PC-3 (cell line): ENCODE results near the gene PTPN20. TPM values are rescaled to one million over a fixed set of nuclear protein-coding genes. Genes with fewer than 3 reads are reported as not detected.

ENCODE experiments used
- ATAC-seq: fragments of 200-7000 bp; cut with Tn5 transposase; 2 replicates; pipeline ENCODE4 v1.9.1; 2020; ENCODE audit warnings: mild to moderate bottlenecking, moderate library complexity
- BruUV-seq: library from RNA; stranded (reverse); fragments of 400-500 nt; replicated peaks from 2 replicates; lab custom pipeline; 2021; lab: Mats Ljungman, UMichigan
- CTCF ChIA-PET: fragments of 300-600 bp; sonication (Branson Sonifier 250); formaldehyde crosslinking; loops from one replicate; lab custom pipeline; 2022; ENCODE audit warnings: antibody characterized with exemption; lab: Charles Lee
- POLR2A ChIA-PET: fragments of 300-600 bp; sonication (Branson Sonifier 250); formaldehyde crosslinking; loops from one replicate; lab custom pipeline; 2022; ENCODE audit warnings: antibody characterized with exemption; ENCODE audit not compliant: unreplicated experiment; lab: Charles Lee
- DNase-seq: peaks from one replicate; pipeline ENCODE4 v3.0.0-alpha.2; 2015
- H2AFZ ChIP-seq: fragments of 300-600 bp; sonication (generic); 2 replicates; pipeline ENCODE4 v1.6.0; 2016; ENCODE audit warnings: antibody characterized with exemption, low read length
- H3F3A ChIP-seq: fragments of 300-600 bp; sonication (generic); one replicate; pipeline ENCODE4 v1.6.0; 2017; ENCODE audit warnings: antibody characterized with exemption, low read length, control low read depth, mild to moderate bottlenecking; ENCODE audit not compliant: unreplicated experiment
- H3K27ac ChIP-seq: fragments of 300-600 bp; sonication (generic); 2 replicates; pipeline ENCODE4 v1.5.1; 2016; ENCODE audit warnings: mild to moderate bottlenecking, low read length
- H3K27me3 ChIP-seq: fragments of 300-600 bp; sonication (generic); 2 replicates; pipeline ENCODE4 v1.6.1; 2016; ENCODE audit warnings: low read length, mixed read lengths
- H3K36me3 ChIP-seq: fragments of 300-600 bp; sonication (generic); 2 replicates; pipeline ENCODE4 v1.6.1; 2016; ENCODE audit warnings: low read depth, mixed run types, low read length, mixed read lengths
- H3K4me1 ChIP-seq: fragments of 300-600 bp; sonication (generic); 2 replicates; pipeline ENCODE4 v1.5.1; 2016; ENCODE audit warnings: low read length; ENCODE audit not compliant: insufficient read depth
- H3K4me2 ChIP-seq: fragments of 300-600 bp; sonication (generic); 2 replicates; pipeline ENCODE4 v1.6.0; 2016; ENCODE audit warnings: low read length
- H3K4me3 ChIP-seq: fragments of 300-600 bp; sonication (generic); 2 replicates; pipeline ENCODE4 v1.5.1; 2016; ENCODE audit warnings: mild to moderate bottlenecking, low read length, mixed read lengths
- H3K79me2 ChIP-seq: fragments of 300-600 bp; sonication (generic); 2 replicates; pipeline ENCODE4 v1.6.1; 2017; ENCODE audit warnings: low read length, mixed read lengths
- H3K9ac ChIP-seq: fragments of 300-600 bp; sonication (generic); 2 replicates; pipeline ENCODE4 v1.6.0; 2016; ENCODE audit warnings: mild to moderate bottlenecking, low read length
- H3K9me2 ChIP-seq: fragments of 300-600 bp; sonication (generic); replicated peaks from 2 replicates; pipeline ENCODE4 v1.6.1; 2016; ENCODE audit warnings: mixed run types, low read length, mixed read lengths
- H3K9me3 ChIP-seq: fragments of 300-600 bp; sonication (generic); 2 replicates; pipeline ENCODE4 v1.6.1; 2016; ENCODE audit warnings: low read length, mixed read lengths
- H4K20me1 ChIP-seq: fragments of 300-600 bp; sonication (generic); 2 replicates; pipeline ENCODE4 v1.6.1; 2016; ENCODE audit warnings: low read length, mixed read lengths
- CTCF ChIP-seq: fragments of 300-600 bp; sonication (generic); conservative IDR thresholded peaks from 2 replicates; pipeline ENCODE4 v1.5.1; 2017; ENCODE audit warnings: antibody characterized with exemption, low read depth, mild to moderate bottlenecking, low read length
- EZH2 ChIP-seq: fragments of 300-600 bp; sonication (generic); IDR thresholded peaks from one replicate; pipeline ENCODE4 v1.6.1; 2017; ENCODE audit warnings: antibody characterized with exemption, mild to moderate bottlenecking, low read length; ENCODE audit not compliant: unreplicated experiment
- EZH2phosphoT487 ChIP-seq: fragments of 300-600 bp; sonication (generic); IDR thresholded peaks from 2 replicates; pipeline ENCODE4 v1.6.1; 2018; ENCODE audit warnings: mild to moderate bottlenecking, antibody characterized with exemption, low read length, borderline replicate concordance
- intact Hi-C: fragments of 100-400 bp; cut with micrococcal nuclease; formaldehyde crosslinking; loops from 2 replicates; pipeline ENCODE4 v1.9.0; 2023
- total RNA-seq: library from RNA; depleted of rRNA; stranded (reverse); fragments of >200 nt; gene quantifications from 2 replicates; pipeline ENCODE4 v1.2.3, GENCODE V29; 2014

The PTPN20 gene
- total RNA-seq, 1 experiment from 2014 or later, result 3.6 TPM

DNA sequence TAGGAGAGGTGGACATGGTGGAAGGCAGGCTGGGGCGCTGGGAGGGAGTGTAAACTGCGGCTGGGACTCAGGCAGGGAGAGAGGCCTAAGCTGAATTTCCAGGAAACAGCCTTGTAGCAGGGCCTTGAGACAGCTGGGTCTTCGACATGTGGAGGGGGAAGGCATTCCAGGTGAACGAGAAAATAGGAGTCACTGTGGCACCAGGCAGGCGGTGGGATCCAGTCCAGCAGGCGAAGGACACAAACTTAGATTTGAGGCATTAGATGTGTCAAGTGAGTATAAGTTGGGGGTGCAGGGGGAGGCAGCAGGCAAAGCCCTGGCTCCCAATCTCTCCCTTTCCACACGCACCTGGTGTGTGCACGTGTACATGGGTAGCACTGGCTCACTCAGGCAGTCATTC is 105.3 kb downstream of the PTPN20 start:
- BruUV-seq, result no TSS peak

GRCh38 chr10:47018026-47018735 is 107.0 kb downstream of the PTPN20 start:
- H3K27me3 ChIP-seq, result no peaks in the 10 kb centered on the region
- H3K9me2 ChIP-seq, result no peaks in the 10 kb centered on the region
- POLR2A ChIA-PET, result no interaction called here
- no peak overlapping the region for H3K4me2 ChIP-seq
- no peaks in the 10 kb centered on the region for H4K20me1 ChIP-seq
- H3K79me2 ChIP-seq, result no peaks in the 10 kb centered on the region
- no peaks in the 10 kb centered on the region for H3K9me3 ChIP-seq
- H3K4me3 ChIP-seq, result no peak overlapping the region
- no peak overlapping the region for H2AFZ ChIP-seq
- intact Hi-C loops, result no loop called here
- H3K9ac ChIP-seq, result no peak overlapping the region
- no peak overlapping the region for H3K27ac ChIP-seq
- CTCF ChIA-PET, result no interaction called here
- BruUV-seq, result no TSS peak
- no peaks in the 10 kb centered on the region for H3F3A ChIP-seq
- no peaks in the 10 kb centered on the region for H3K4me1 ChIP-seq
- TF ChIP-seq CTCF (no peak), EZH2phosphoT487 (no peak), EZH2 (no peak)
- ATAC-seq, result no peak
- no peaks in the 10 kb centered on the region for H3K36me3 ChIP-seq
- no peak for DNase-seq

More for the DNA sequence above, 105.3 kb downstream of the PTPN20 start:
- TF ChIP-seq EZH2 (no peak), CTCF (no peak), EZH2phosphoT487 (no peak)
- ChIA-PET CTCF (no interaction called here), POLR2A (no interaction called here)
- Histone ChIP-seq H3K27ac (no peak overlapping the region), H3K9me2 (no peaks in the 10 kb centered on the region), H3K9ac (no peak overlapping the region), H2AFZ (no peak overlapping the region), H3K36me3 (no peaks in the 10 kb centered on the region), H3K4me2 (no peak overlapping the region), H3K27me3 (no peaks in the 10 kb centered on the region), H3K4me3 (no peak overlapping the region), H4K20me1 (no peaks in the 10 kb centered on the region), H3K79me2 (no peaks in the 10 kb centered on the region), H3K4me1 (no peaks in the 10 kb centered on the region), H3K9me3 (no peaks in the 10 kb centered on the region), H3F3A (no peaks in the 10 kb centered on the region)
- DNase-seq (no peak), ATAC-seq (no peak)
- intact Hi-C loops, result no loop called here
